Stomach (tissue), 4 donors: ENCODE data around the gene ZNF280D.

Experiments
- POLR2A ChIP-seq, 4 donors: fragments of 450-650 bp; IDR thresholded peaks; one replicate each; pipeline ENCODE4 v1.6.1; 2016; ENCODE audit warnings: antibody characterized with exemption in 4 of 4, control low read depth in 2 of 4, mild to moderate bottlenecking in 1 of 4, moderate library complexity in 1 of 4
- TF ChIP-seq, protein P1 (sequence below), 7 experiments: fragments of 450-650 bp in 4 of 7; fragments of 200-600 bp in 3 of 7; sonication (generic) in 3 of 7; IDR thresholded peaks; one replicate each; pipeline ENCODE4 v1.5.1; 2016 to 2019; ENCODE audit warnings: antibody characterized with exemption in 7 of 7, control low read depth in 2 of 7, mild to moderate bottlenecking in 1 of 7

DNA sequence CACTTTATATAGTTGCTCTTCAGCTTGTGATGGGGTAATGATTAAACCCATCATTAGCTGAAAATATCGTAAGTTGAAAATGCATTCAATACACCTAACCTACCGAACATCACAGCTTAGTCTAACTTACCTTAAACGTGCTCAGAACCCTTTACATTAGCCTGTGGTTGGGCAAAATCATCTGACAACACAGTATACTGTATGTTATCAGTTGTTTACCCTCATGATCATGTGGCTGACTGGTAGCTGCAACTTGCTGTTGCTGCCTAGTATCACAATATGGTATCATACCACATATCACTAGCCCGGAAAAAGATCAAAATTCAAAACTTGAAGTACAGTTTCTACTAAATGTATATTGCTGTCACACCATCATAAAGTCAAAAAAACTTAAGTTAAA is 9.5 kb downstream of the ZNF280D start:
- no peak for TF ChIP-seq POLR2A (IDR thresholded peaks at IDR 0.05)
- TF ChIP-seq, protein P1, sequence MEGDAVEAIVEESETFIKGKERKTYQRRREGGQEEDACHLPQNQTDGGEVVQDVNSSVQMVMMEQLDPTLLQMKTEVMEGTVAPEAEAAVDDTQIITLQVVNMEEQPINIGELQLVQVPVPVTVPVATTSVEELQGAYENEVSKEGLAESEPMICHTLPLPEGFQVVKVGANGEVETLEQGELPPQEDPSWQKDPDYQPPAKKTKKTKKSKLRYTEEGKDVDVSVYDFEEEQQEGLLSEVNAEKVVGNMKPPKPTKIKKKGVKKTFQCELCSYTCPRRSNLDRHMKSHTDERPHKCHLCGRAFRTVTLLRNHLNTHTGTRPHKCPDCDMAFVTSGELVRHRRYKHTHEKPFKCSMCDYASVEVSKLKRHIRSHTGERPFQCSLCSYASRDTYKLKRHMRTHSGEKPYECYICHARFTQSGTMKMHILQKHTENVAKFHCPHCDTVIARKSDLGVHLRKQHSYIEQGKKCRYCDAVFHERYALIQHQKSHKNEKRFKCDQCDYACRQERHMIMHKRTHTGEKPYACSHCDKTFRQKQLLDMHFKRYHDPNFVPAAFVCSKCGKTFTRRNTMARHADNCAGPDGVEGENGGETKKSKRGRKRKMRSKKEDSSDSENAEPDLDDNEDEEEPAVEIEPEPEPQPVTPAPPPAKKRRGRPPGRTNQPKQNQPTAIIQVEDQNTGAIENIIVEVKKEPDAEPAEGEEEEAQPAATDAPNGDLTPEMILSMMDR (IDR thresholded peaks at IDR 0.05) = no peak
